Mesothelial cell of epicardium (in vitro differentiated cells): ENCODE data around the gene ERCC3. TPM values are rescaled to one million over a fixed set of nuclear protein-coding genes. Genes with fewer than 3 reads are reported as not detected.
"Not testable (repeated sequence)": the region's sequence is repeated elsewhere in the genome, so short reads cannot be mapped to it uniquely, and the experiment has no call there.

Experiments used
- DNase-seq, 2 experiments: peaks; one replicate each; pipeline ENCODE4 v3.0.0; 2021; ENCODE audit warnings: low spot score in 2 of 2; ENCODE audit not compliant: unreplicated experiment in 2 of 2
- H3K27ac Mint-ChIP-seq: 2 replicates; pipeline ENCODE4 v1.8.0; 2021; ENCODE audit warnings: mixed read lengths
- H3K27me3 Mint-ChIP-seq: 2 replicates; pipeline ENCODE4 v1.8.0; 2021; ENCODE audit warnings: low read depth, mixed read lengths
- H3K36me3 Mint-ChIP-seq: 2 replicates; pipeline ENCODE4 v1.8.0; 2021; ENCODE audit warnings: mixed read lengths
- H3K4me1 Mint-ChIP-seq: 2 replicates; pipeline ENCODE4 v1.8.0; 2021; ENCODE audit warnings: mixed read lengths
- H3K4me3 Mint-ChIP-seq: 2 replicates; pipeline ENCODE4 v1.8.0; 2021; ENCODE audit warnings: mild to moderate bottlenecking, moderate library complexity, mixed read lengths
- H3K9me3 Mint-ChIP-seq: 2 replicates; pipeline ENCODE4 v1.8.0; 2021; ENCODE audit warnings: mixed read lengths
- total RNA-seq: library from RNA; stranded (reverse); gene quantifications from 3 replicates; pipeline ENCODE4 v1.2.1, GENCODE V29; 2021
- TF ChIP-seq, protein P1 (sequence below): fragments of 200-600 bp; sonication (generic); IDR thresholded peaks from one replicate; pipeline ENCODE4 v1.5.0; 2021; ENCODE audit warnings: antibody characterized with exemption; ENCODE audit not compliant: unreplicated experiment

Gene ERCC3
- total RNA-seq, 1 donor from 2014 or later: 62.6 TPM

DNA sequence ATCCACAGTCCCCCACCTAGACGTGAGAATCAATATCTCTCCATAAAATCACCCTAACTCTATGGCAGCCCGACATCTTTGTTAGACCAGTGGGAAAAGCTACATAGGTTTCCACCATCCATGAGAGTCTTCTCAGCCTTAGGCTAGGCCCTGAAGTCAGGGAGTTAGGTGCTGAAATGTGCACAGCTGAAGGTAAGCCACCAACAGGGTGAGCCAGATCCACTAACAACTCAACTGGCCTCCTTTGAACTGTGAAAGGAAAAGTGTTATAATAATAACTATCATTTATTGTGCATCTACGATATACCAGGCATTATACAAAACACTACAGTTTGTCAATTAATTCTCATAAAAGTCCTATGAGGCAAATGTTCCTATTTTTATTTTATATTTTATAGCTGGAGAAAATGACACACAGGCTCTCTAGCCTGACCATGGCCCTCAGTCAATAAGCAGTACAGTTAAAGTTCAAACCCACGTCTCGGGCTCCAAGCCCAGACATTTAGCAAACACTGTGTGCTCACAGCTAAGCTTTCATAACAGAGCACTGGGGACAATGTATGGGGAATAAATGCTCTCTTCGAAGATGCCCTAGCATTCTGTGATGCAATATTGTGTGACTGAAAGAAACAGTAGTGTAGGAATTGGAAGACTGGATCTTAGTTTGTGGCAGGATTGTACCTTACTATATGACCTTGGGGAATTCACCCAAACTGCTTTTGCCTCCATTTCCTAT is 62.6 kb downstream of the ERCC3 start:
- Mint-ChIP-seq H3K36me3 (no peaks in the 10 kb centered on the region), H3K27me3 (peaks cover 7% of the 10 kb centered on the region), H3K27ac (no peak overlapping the region), H3K4me3 (no peak overlapping the region), H3K9me3 (no peaks in the 10 kb centered on the region), H3K4me1 (peaks cover 6% of the 10 kb centered on the region)
- TF ChIP-seq, protein P1, sequence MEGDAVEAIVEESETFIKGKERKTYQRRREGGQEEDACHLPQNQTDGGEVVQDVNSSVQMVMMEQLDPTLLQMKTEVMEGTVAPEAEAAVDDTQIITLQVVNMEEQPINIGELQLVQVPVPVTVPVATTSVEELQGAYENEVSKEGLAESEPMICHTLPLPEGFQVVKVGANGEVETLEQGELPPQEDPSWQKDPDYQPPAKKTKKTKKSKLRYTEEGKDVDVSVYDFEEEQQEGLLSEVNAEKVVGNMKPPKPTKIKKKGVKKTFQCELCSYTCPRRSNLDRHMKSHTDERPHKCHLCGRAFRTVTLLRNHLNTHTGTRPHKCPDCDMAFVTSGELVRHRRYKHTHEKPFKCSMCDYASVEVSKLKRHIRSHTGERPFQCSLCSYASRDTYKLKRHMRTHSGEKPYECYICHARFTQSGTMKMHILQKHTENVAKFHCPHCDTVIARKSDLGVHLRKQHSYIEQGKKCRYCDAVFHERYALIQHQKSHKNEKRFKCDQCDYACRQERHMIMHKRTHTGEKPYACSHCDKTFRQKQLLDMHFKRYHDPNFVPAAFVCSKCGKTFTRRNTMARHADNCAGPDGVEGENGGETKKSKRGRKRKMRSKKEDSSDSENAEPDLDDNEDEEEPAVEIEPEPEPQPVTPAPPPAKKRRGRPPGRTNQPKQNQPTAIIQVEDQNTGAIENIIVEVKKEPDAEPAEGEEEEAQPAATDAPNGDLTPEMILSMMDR: no peak
- no peak for DNase-seq

DNA sequence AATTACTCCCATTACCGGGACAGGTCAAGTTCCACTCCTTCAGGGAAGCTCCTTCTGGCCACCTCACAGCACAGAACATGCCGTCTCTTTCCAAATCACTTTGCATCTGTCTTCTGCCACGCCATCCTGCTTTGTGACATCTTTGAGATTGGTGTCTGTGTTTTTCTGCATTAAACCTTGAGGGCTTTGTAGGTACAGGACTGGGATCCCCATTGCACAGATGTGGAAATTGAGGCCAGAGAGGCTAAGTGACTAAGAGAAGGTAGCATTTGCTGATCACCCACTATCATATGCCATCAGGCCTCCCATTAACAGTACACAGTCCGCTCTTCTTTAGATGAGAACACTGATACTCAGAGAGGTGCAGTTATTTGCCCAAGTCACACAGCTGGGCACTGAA is 64.4 kb downstream of the ERCC3 start:
- no peaks in the 10 kb centered on the region for H3K36me3 Mint-ChIP-seq
- TF ChIP-seq, protein P1: no peak
- H3K4me3 Mint-ChIP-seq: no peak overlapping the region
- peaks cover 23% of the 10 kb centered on the region for H3K27me3 Mint-ChIP-seq
- no peak for DNase-seq
- no peaks in the 10 kb centered on the region for H3K9me3 Mint-ChIP-seq
- no peak overlapping the region for H3K27ac Mint-ChIP-seq
- peaks cover 9% of the 10 kb centered on the region for H3K4me1 Mint-ChIP-seq

DNA sequence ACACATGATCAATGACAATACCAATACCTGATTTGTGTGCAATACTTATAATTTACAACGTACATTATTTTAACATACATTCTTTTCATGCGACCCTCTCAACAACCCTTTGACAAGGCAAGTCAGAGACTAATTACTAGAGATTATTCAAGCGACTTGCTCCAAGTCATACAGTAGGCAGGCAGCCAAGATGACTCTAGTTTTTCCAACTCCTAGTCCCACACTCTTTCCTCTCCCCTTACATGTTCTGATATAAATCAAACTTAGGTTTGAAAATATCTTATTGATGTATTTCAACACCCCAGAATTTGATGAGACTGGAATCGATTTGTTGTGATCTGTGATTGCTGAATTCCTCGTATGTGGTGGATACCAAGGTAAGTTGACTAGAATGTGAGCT is 65.8 kb downstream of the ERCC3 start:
- peaks cover 13% of the 10 kb centered on the region for H3K4me1 Mint-ChIP-seq
- no peaks in the 10 kb centered on the region for H3K36me3 Mint-ChIP-seq
- no peak overlapping the region for H3K27ac Mint-ChIP-seq
- no peak for DNase-seq
- no peaks in the 10 kb centered on the region for H3K9me3 Mint-ChIP-seq
- TF ChIP-seq, protein P1: no peak
- no peak overlapping the region for H3K4me3 Mint-ChIP-seq
- peaks cover 28% of the 10 kb centered on the region for H3K27me3 Mint-ChIP-seq

DNA sequence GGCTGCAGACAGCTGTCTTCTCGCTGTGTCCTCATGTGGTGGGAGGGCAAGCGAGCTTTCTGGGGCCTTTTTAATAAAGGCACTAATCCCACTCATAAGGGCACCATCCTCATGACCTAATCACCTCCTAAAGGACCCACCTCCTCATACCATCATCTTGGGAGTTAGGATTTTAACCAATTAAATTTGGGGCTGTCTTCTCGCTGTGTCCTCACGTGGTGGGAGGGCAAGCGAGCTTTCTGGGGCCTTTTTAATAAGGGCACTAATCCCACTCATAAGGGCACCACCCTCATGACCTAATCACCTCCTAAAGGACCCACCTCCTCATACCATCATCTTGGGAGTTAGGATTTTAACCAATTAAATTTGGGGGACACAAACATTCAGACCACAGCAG is 66.7 kb downstream of the ERCC3 start:
- DNase-seq, H3K27ac Mint-ChIP-seq, H3K4me3 Mint-ChIP-seq, H3K36me3 Mint-ChIP-seq, H3K9me3 Mint-ChIP-seq: not testable (repeated sequence)
- Mint-ChIP-seq H3K4me1 (peaks cover 13% of the 10 kb centered on the region), H3K27me3 (peaks cover 28% of the 10 kb centered on the region)

DNA sequence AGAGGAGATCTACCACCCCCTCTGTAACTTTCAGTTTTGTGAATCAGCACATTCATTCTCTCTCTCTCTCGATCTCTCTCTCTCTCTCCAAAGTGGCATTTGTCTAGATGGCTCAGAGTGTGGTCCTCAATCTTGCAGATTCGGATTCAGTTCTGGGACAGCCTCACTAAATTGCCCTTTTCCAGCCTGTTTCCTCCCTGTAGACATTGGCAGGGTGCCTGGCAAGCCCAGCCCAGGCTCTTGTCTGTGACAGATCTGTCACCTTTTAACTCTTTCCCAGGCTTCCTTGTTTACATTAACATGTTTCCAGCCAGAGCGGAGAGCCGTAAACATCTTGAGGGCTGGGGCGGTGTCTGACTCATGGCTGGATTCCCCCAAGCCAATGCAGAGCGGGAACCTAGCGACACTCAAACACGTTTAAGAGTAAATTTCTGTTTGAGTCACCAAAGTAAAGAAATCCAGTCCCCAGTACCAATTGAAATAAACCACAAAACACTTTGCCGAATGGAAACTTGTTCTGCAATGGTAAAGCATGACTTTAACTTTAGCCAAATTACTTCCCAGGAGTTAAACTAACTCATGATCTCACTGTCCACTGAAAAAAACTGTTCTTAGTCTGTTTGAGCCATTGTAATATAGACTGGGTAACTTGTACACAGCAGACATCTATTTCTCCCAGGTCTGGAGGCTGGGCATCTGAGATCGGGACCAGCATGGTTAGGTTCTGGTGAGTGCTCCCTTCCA is 67.3 kb downstream of the ERCC3 start:
- Mint-ChIP-seq H3K4me1 (peaks cover 13% of the 10 kb centered on the region), H3K36me3 (no peaks in the 10 kb centered on the region), H3K27me3 (peaks cover 28% of the 10 kb centered on the region), H3K9me3 (no peaks in the 10 kb centered on the region), H3K4me3 (no peak overlapping the region), H3K27ac (no peak overlapping the region)
- TF ChIP-seq, protein P1: no peak
- no peak for DNase-seq

DNA sequence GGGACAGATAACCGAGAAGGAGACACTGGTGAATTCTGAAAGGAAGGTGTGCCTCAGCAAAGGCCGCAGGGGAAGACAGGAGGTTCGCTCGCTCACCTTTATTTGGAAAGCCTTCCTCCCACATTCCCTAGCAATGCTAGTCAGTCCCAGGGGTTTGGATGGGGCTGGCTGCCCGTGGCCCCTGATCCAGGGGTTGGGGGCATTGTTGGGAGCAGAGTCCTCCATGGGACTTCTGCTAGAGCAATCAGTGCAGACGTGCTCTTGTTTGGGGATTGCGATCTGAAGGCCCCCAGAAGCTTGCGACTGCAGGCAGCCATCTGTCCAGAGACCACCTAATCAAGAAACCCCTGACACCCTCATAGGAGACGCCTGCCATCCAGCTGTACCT is 67.8 kb downstream of the ERCC3 start:
- DNase-seq: no peak
- no peaks in the 10 kb centered on the region for H3K36me3 Mint-ChIP-seq
- peaks cover 28% of the 10 kb centered on the region for H3K27me3 Mint-ChIP-seq
- no peaks in the 10 kb centered on the region for H3K9me3 Mint-ChIP-seq
- TF ChIP-seq, protein P1: no peak
- H3K4me3 Mint-ChIP-seq: no peak overlapping the region
- no peak overlapping the region for H3K27ac Mint-ChIP-seq
- H3K4me1 Mint-ChIP-seq: peaks cover 13% of the 10 kb centered on the region
